IPS DF 4.7 (cell line): ENCODE measurements around the gene TMEM129.

ENCODE experiments used
- DNase-seq: peaks from one replicate; pipeline ENCODE4 v3.0.0-alpha.2; 2013; ENCODE audit warnings: low spot score; ENCODE audit errors: extremely low read depth

The TMEM129 gene

DNA sequence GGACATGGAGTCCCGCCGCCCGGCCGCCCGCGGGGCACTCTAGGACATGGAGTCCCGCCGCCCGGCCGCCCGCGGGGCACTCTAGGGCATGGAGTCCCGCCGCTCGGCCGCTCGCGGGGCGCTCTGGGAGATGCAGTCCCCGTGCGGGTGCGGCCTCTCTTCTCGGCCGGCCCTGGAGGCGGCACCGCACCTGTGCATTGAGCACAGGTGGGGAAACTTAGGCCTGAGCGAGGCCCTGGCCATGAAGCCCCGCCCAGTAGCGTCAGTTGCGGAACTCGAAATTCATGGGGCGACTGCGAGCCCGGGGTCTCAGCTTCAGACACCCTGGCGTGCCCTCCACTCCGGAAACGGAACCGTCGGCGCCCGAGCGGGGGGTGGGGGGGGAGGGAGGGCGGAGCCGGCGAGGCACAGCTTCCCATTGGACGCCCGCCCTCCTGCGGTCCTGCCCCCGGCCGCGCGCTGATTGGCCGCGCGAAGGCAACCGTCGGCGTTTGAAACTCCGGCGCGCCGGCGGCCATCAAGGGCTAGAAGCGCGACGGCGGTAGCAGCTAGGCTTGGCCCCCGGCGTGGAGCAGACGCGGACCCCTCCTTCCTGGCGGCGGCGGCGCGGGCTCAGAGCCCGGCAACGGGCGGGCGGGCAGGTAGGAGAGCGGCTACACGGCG lies at the start of gene TMEM129, which contains the start of gene TACC3:
Gene TMEM129 (minus strand): TSS at position 321 of the 663 bp plus-strand sequence. CDS start 486 bp downstream, outside the sequence.
Gene TACC3 (plus strand): TSS at position 519 of the 663 bp plus-strand sequence. CDS start 1,901 bp downstream, outside the sequence.
- DNase-seq: peak; percentile 93

- DNase-seq: no peak
Observed at GRCh38 chr4:1770791-1771231, 49.7 kb upstream of the TMEM129 start.

GRCh38 chr4:1770245-1770644 lies 49.1 kb upstream of the TMEM129 start:
- DNase-seq: no peak

DNA sequence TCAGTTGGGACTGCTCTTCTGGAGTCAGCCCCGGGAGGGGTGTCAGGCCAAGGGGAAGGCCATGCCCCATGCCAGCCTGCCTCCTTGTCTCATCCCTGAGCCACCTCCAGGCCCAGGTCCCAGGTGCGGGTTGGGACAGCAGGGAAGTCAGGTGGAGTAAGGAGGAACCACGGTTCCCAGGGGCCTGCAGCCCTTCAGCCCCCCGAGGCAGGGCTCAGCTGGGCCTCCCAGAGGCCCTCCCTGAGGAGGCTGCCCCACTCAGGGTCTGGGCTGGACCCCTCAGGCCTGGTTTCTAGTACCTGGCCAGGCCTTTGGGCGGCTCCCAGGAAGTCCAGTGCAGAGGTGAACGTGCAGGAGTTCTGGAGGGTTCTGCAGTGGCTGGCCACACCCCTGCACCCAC lies 48.6 kb upstream of the TMEM129 start:
- DNase-seq: no peak

GRCh38 chr4:1768367-1769034 lies 47.4 kb upstream of the TMEM129 start:
- DNase-seq: no peak

DNA sequence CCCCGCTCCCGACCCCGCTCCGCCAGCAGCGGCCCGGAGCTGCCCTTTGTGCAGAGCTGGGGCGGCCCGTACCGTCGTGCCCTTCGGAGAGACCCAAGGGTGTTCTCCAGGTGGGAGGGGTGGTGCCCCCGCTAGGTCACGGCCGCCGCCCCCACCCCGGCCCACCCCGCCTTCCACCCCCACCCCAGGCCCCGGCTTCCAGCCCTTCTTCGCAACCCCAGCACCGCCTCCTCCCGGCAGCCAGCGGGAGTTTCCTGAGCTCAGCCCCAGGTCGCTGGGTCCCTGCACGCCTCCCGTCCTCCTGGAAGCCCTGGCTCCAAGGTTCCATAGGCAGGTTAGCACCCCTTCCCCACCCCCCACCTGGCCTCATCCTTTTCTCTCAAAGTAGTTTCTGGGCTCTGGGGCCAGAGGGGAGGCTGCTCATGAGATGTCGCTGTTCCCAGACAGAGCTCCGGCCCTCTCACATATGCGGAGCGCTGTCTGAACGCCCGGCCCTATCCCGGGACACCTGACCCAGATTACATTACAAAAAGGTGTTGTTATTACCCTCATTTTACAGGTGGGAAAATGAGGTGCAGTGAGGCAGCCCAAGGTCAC lies 46.7 kb upstream of the TMEM129 start:
- no peak for DNase-seq

DNA sequence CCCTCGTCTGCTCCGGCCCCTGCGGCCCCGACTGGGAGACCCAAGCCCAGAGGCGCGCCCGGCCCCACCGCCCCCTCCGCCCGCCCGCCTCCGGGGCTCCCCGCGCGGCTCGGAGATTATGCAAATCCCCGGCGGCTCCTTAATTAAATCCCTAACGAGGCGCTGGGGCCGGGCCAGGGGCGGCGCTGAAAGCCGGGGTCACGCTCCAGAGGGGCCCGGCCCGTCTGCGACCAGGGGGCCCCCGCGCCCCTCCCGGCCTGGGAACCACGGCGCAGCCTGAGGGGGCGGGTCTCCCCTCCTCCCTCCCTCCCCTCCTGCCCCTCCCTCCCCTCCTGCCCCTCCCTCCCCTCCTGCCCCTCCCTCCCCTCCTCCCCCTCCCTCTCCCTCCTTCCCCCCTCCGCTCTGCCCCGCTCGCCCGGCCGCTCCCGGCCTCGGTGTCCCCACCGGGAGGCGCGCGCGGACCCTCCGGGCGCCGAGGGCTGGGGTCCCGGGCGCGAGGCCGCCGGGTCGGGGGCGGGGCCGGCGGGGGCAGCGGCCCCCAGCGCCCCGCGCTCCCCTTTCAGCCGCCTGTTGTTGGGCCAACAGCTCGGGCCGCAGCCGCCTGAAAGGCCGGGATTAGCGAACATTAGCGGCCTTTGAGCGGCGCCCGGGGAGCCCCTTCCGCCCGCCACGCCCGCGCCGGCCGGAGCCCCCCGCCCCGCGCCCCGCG lies 46.1 kb upstream of the TMEM129 start:
- DNase-seq: no peak

- DNase-seq: no peak
Observed at GRCh38 chr4:1766106-1767060, 45.3 kb upstream of the TMEM129 start.

DNA sequence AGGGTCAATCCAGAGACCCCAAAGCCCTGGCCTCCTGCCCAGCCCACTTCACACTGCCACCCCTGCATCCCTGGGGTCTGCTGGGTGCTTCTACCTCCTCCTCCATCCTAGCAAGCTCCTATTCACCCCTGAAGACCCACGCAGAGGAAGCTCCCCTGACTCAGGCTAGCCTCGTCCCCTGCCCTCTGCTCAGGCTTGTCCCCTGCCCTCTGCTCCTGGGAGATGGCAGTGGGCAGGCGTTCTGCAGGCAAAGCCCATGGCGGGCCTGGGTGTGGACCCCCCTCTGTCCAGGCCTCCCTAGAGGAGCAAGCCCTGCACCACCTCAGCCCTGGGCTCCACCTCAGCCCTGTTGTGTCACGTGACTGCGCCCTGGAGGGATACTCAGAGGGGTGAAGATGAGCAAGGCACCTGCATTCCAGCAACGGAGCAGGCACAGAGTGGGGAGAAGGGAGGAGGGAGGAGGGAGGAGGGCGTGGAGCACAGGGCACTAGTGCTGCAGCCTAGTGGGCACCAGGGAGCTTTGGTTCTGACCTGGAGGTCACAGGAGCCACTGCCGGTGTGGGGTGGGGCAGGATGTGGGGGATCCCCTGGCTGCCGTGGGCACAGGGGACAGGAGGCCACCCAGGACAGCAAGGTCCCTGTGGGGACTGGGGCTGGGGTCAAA lies 44.4 kb upstream of the TMEM129 start:
- no peak for DNase-seq

GRCh38 chr4:1764670-1765069 lies 43.5 kb upstream of the TMEM129 start:
- DNase-seq: no peak

- DNase-seq: no peak
Observed at GRCh38 chr4:1763550-1764080, 42.5 kb upstream of the TMEM129 start.

DNA sequence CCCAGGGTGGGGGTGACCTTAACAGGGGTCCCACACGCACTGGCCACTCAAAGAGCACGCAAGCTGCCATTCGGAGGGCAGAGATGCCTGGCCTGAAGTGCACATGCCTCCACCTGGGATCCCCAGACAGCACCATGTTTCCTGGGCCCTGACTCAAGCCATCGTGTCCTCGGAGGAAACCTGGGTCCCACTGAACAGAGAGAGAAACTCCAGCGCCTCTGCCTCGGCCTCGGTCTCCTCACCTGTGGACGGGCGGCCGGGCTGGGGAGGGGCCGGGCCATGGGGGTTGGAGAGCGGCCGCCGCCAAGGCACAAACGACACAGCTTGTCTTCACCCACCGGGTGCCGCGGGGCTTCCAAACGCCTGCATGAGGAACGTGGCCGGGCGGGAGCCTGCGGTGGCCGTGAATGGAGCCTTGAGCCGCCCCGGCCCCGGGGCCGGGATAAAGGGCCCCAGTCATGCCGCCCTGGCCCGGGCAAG lies 42.0 kb upstream of the TMEM129 start:
- DNase-seq: no peak

- DNase-seq: no peak
Observed at GRCh38 chr4:1762264-1763010, 41.3 kb upstream of the TMEM129 start.

DNA sequence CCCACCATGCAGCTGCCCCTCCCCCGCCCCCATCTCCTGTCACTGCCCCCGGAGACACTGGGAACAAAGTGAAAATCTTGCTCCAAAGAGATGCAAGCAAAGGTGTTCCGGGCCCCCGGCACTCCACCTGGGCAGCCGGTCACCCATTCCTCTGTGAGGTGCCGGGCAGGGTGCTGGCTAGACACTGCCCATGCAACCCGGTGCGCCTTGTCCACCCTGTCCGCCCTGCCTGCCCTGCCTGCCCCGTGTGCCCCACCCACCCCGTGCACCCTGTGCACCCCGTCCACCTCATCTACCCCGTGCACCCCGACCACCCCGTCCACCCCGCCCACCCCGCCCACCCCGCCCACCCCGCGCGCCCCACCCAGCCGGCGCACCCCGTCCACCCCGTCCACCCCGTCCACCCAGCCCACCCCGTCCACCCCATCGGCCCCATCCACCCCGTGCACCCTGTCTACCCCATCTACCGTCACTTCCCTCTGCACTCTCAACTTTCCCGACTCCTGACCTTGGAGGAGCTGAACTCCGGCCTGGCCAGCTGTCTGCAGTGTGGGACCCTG lies 40.1 kb upstream of the TMEM129 start:
- no peak for DNase-seq

DNA sequence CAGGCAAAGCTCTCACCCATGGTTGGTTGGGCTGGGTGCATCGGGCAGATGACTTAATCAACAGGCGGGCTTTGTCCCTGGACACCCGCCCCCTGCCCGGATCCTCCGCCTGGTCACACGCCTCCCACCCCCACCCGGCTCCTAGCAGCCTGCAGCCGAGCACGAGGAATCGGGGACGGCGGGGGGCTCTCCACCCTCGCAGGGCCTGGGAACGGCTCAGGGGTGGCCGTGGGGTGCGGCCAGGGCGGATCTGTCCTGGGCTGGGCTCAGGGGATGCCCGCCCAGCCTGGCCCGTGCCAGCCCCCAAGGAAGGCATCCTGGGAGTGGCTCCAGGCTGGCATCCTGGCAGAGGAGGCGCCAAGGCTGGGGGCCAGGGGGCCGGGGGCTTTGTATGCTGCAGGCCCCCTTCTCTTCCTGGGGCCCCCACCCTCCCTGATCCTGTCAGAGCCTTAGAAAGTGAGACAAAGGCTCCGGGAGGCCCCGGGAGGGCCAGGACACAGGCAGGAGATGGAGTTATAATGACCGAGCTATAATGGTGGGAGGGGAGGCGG lies 39.5 kb upstream of the TMEM129 start:
- DNase-seq: no peak

- DNase-seq: no peak
Observed at GRCh38 chr4:1759818-1760223, 38.7 kb upstream of the TMEM129 start.

GRCh38 chr4:1759170-1759817 lies 38.2 kb upstream of the TMEM129 start:
- no peak for DNase-seq
